GM23338 (cell line): Measurements from ENCODE around the gene LSM14A. TPM values are rescaled to one million over a fixed set of nuclear protein-coding genes. Genes with fewer than 3 reads are reported as not detected.

Source experiments
- ATAC-seq: fragments of 200-7000 bp; cut with Tn5 transposase; 3 replicates; pipeline ENCODE4 v1.9.1; 2020
- DNase-seq: peaks from one replicate; pipeline ENCODE4 v3.0.0-alpha.2; 2015; ENCODE audit warnings: low spot score
- H2AFZ ChIP-seq: fragments of 200-600 bp; sonication (generic); 2 replicates; pipeline ENCODE4 v1.8.0; 2016; ENCODE audit warnings: antibody characterized with exemption, mild to moderate bottlenecking, moderate library complexity
- H3F3A ChIP-seq: fragments of 200-600 bp; sonication (generic); replicated peaks from 2 replicates; pipeline ENCODE4 v1.8.0; 2017; ENCODE audit warnings: antibody characterized with exemption, mixed run types, low read depth
- H3K27ac ChIP-seq: fragments of 200-600 bp; sonication (generic); 2 replicates; pipeline ENCODE4 v1.6.1; 2016; ENCODE audit warnings: low read depth
- H3K27me3 ChIP-seq: fragments of 200-600 bp; sonication (generic); 2 replicates; pipeline ENCODE4 v1.8.0; 2016; ENCODE audit warnings: mild to moderate bottlenecking, mixed run types, moderate library complexity; ENCODE audit not compliant: insufficient read depth
- H3K36me3 ChIP-seq: fragments of 200-600 bp; sonication (generic); 2 replicates; pipeline ENCODE4 v1.8.0; 2016; ENCODE audit warnings: mild to moderate bottlenecking; ENCODE audit not compliant: insufficient read depth
- H3K4me1 ChIP-seq: fragments of 200-600 bp; sonication (generic); 2 replicates; pipeline ENCODE4 v1.8.0; 2016; ENCODE audit warnings: mild to moderate bottlenecking, moderate library complexity; ENCODE audit not compliant: insufficient read depth
- H3K4me2 ChIP-seq: fragments of 200-600 bp; sonication (generic); 2 replicates; pipeline ENCODE4 v1.7.1; 2017; ENCODE audit warnings: mixed run types
- H3K4me3 ChIP-seq: fragments of 200-600 bp; sonication (generic); 2 replicates; pipeline ENCODE4 v1.6.1; 2016; ENCODE audit warnings: mixed run types
- H3K79me2 ChIP-seq: fragments of 200-600 bp; sonication (generic); replicated peaks from 2 replicates; pipeline ENCODE4 v1.8.0; 2017; ENCODE audit warnings: mild to moderate bottlenecking; ENCODE audit not compliant: insufficient read depth
- H3K9me2 ChIP-seq: fragments of 200-600 bp; sonication (generic); 2 replicates; pipeline ENCODE4 v1.8.0; 2017; ENCODE audit not compliant: insufficient read depth
- H4K20me1 ChIP-seq: fragments of 200-600 bp; sonication (generic); replicated peaks from 2 replicates; pipeline ENCODE4 v1.8.0; 2017; ENCODE audit warnings: mild to moderate bottlenecking; ENCODE audit not compliant: insufficient read depth
- H3K27ac Mint-ChIP-seq: 2 replicates; pipeline ENCODE4 v1.8.0; 2020; ENCODE audit warnings: inconsistent platforms, mild to moderate bottlenecking, moderate library complexity, mixed read lengths
- H3K27me3 Mint-ChIP-seq: 3 replicates; pipeline ENCODE4 v1.8.0; 2022; ENCODE audit warnings: low read depth, mild to moderate bottlenecking, moderate library complexity, mixed read lengths, inconsistent platforms; ENCODE audit not compliant: insufficient read depth, poor library complexity
- H3K36me3 Mint-ChIP-seq: 3 replicates; pipeline ENCODE4 v1.8.0; 2021; ENCODE audit warnings: low read depth, mild to moderate bottlenecking, inconsistent platforms, moderate library complexity, mixed read lengths
- H3K4me1 Mint-ChIP-seq: 3 replicates; pipeline ENCODE4 v1.8.0; 2020; ENCODE audit warnings: mild to moderate bottlenecking, inconsistent platforms, mixed read lengths
- H3K4me3 Mint-ChIP-seq: 3 replicates; pipeline ENCODE4 v1.8.0; 2021; ENCODE audit warnings: moderate library complexity, mild to moderate bottlenecking, inconsistent platforms, mixed read lengths
- H3K9me3 Mint-ChIP-seq: 3 replicates; pipeline ENCODE4 v1.8.0; 2020; ENCODE audit warnings: moderate library complexity, mild to moderate bottlenecking, inconsistent platforms, mixed read lengths
- CTCF ChIP-seq, 2 experiments: fragments of 200-600 bp in 1 of 2; sonication (generic) in 1 of 2; conservative IDR thresholded peaks; 2 replicates each; pipeline versions ENCODE4 v1.5.1 to v1.6.1; 2016 to 2017; ENCODE audit warnings: antibody characterized with exemption in 2 of 2, low read depth in 2 of 2, mild to moderate bottlenecking in 2 of 2, moderate library complexity in 1 of 2
- ETS1 ChIP-seq: IDR thresholded peaks from 2 replicates; pipeline ENCODE4 v1.6.1; 2016; ENCODE audit warnings: antibody characterized with exemption
- EZH2phosphoT487 ChIP-seq: fragments of 200-600 bp; sonication (generic); IDR thresholded peaks from one replicate; pipeline ENCODE4 v1.8.1; 2018; ENCODE audit warnings: antibody characterized with exemption; ENCODE audit not compliant: unreplicated experiment
- JUNB ChIP-seq: IDR thresholded peaks from one replicate; pipeline ENCODE4 v1.6.1; 2016; ENCODE audit warnings: antibody characterized with exemption; ENCODE audit not compliant: unreplicated experiment
- NANOG ChIP-seq: IDR thresholded peaks from 2 replicates; pipeline ENCODE4 v1.6.1; 2016; ENCODE audit warnings: antibody characterized with exemption, borderline replicate concordance
- REST ChIP-seq: IDR thresholded peaks from one replicate; pipeline ENCODE4 v1.6.1; 2018; ENCODE audit warnings: antibody characterized with exemption; ENCODE audit not compliant: unreplicated experiment
- STAT1 ChIP-seq: IDR thresholded peaks from one replicate; pipeline ENCODE4 v1.6.1; 2016; ENCODE audit warnings: antibody characterized with exemption; ENCODE audit not compliant: unreplicated experiment
- ZNF114 ChIP-seq: fragments of 250-450 bp; sonication (Bioruptor Pico); IDR thresholded peaks from 2 replicates; pipeline ENCODE4 v1.5.0; 2020; ENCODE audit warnings: mild to moderate bottlenecking, moderate library complexity
- ZNF462 ChIP-seq: fragments of 250-450 bp; sonication (Bioruptor Pico); IDR thresholded peaks from 2 replicates; pipeline ENCODE4 v1.5.0; 2020; ENCODE audit warnings: mild to moderate bottlenecking, moderate library complexity
- polyA plus RNA-seq: library from polyadenylated mRNA; unstranded; fragments of >200 nt; fragmentation: Nextera tagmentation; extraction: Ambion mirVana; gene quantifications from 2 replicates; pipeline ENCODE4 v1.2.1, GENCODE V29; 2016
- total RNA-seq: library from RNA; depleted of rRNA; stranded (reverse); fragments of >200 nt; shearing (Covaris generic); gene quantifications from 2 replicates; pipeline ENCODE4 v1.2.3, GENCODE V29; 2014

LSM14A gene
- total and polyA plus RNA-seq, 2 experiments from 2014 or later, result 109 to 166 TPM

- Histone ChIP-seq H3K27ac (peak overlapping the region; percentile 97), H3K27me3 (no peaks in the 10 kb centered on the region), H3K4me3 (peak overlapping the region; percentile 63), H3K9me2 (no peaks in the 10 kb centered on the region), H3K36me3 (no peaks in the 10 kb centered on the region), H3F3A (peaks cover 3% of the 10 kb centered on the region; the same call in 1 of the 2 replicates), H3K79me2 (peaks cover 41% of the 10 kb centered on the region), H2AFZ (peak overlapping the region; percentile 0; the same call in 1 of the 2 replicates), H4K20me1 (peaks cover 27% of the 10 kb centered on the region), H3K4me1 (peaks cover 26% of the 10 kb centered on the region), H3K4me2 (peak overlapping the region; percentile 86)
- ATAC-seq, result no peak
- no peak for DNase-seq
- Mint-ChIP-seq H3K4me3 (peak overlapping the region; percentile 91), H3K9me3 (peaks cover 3% of the 10 kb centered on the region; the same call in 1 of the 3 replicates), H3K27ac (peak overlapping the region; percentile 95), H3K4me1 (peaks cover 22% of the 10 kb centered on the region), H3K27me3 (peaks cover 12% of the 10 kb centered on the region), H3K36me3 (peaks cover 21% of the 10 kb centered on the region)
- TF ChIP-seq REST, result no peak
- no peak for TF ChIP-seq ZNF114 (CRISPR knock-in tag)
- no peak for TF ChIP-seq EZH2phosphoT487
- TF ChIP-seq STAT1, result no peak
- TF ChIP-seq ETS1, result no peak
- TF ChIP-seq CTCF (conservative IDR thresholded peaks at IDR 0.05; ENCODE audit: low read depth in 2 of 2), result no peak
- TF ChIP-seq JUNB, result no peak
These were observed 796 bp upstream of the LSM14A start for GRCh38 chr19:34171539-34171876.

GRCh38 chr19:34172661-34173192 is 423 bp downstream of the LSM14A start:
- Mint-ChIP-seq H3K9me3 (peaks cover 3% of the 10 kb centered on the region; the same call in 1 of the 3 replicates), H3K4me3 (peak overlapping the region; percentile 91), H3K4me1 (peaks cover 30% of the 10 kb centered on the region), H3K27ac (peak overlapping the region; percentile 99), H3K36me3 (peaks cover 21% of the 10 kb centered on the region), H3K27me3 (peaks cover 12% of the 10 kb centered on the region)
- no peaks in the 10 kb centered on the region for H3K36me3 ChIP-seq
- peaks cover 53% of the 10 kb centered on the region for H3K79me2 ChIP-seq
- peaks cover 31% of the 10 kb centered on the region for H3K4me1 ChIP-seq
- H3K4me3 ChIP-seq, result peak overlapping the region; percentile 63
- H3K9me2 ChIP-seq, result no peaks in the 10 kb centered on the region
- peaks cover 39% of the 10 kb centered on the region for H4K20me1 ChIP-seq
- H3K4me2 ChIP-seq, result peak overlapping the region; percentile 80
- DNase-seq, result no peak
- H3F3A ChIP-seq, result peaks cover 3% of the 10 kb centered on the region; the same call in 1 of the 2 replicates
- ATAC-seq, result peak; percentile 24
- no peaks in the 10 kb centered on the region for H3K27me3 ChIP-seq
- H2AFZ ChIP-seq, result no peak overlapping the region
- H3K27ac ChIP-seq, result peak overlapping the region; percentile 94
- TF ChIP-seq ZNF462, result no peak
- no peak for TF ChIP-seq ZNF114 (CRISPR knock-in tag)
- TF ChIP-seq NANOG, result no peak
